Measurements from ENCODE around the gene CBLB. TPM values are rescaled to one million over a fixed set of nuclear protein-coding genes. Genes with fewer than 3 reads are reported as not detected.

The CBLB gene
- total RNA-seq, 1 donor from 2014 or later = 5.9 TPM

GRCh38 chr3:105619651-105620050 is 249.2 kb downstream of the CBLB start:
- TF ChIP-seq, protein P1, sequence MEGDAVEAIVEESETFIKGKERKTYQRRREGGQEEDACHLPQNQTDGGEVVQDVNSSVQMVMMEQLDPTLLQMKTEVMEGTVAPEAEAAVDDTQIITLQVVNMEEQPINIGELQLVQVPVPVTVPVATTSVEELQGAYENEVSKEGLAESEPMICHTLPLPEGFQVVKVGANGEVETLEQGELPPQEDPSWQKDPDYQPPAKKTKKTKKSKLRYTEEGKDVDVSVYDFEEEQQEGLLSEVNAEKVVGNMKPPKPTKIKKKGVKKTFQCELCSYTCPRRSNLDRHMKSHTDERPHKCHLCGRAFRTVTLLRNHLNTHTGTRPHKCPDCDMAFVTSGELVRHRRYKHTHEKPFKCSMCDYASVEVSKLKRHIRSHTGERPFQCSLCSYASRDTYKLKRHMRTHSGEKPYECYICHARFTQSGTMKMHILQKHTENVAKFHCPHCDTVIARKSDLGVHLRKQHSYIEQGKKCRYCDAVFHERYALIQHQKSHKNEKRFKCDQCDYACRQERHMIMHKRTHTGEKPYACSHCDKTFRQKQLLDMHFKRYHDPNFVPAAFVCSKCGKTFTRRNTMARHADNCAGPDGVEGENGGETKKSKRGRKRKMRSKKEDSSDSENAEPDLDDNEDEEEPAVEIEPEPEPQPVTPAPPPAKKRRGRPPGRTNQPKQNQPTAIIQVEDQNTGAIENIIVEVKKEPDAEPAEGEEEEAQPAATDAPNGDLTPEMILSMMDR (conservative IDR thresholded peaks at IDR 0.05; ENCODE audit: low read depth, low read length) = no peak
- no peak for DNase-seq (ENCODE audit: low read depth)
- no peak overlapping the region for H3K4me3 ChIP-seq (ENCODE audit: low read depth, low read length)

DNA sequence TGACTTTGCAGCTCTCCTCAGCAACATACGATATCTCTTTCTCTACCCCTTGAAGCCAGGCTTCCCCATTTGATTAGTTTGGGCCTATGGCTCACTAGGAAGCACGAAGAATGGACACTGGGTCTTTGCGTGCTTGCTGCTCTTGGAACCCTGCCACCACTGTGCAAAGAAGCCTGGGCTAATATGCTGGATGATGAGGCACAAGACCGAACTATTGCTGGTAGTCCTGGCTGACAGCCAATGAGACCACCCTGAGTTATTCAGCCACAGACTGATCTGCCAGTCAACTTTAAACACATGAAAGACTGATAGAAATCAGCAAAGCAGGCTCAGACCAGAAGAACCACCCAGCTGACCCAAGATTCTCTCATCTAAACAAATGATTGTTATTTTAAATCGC is 250.3 kb downstream of the CBLB start:
- TF ChIP-seq, protein P1 (conservative IDR thresholded peaks at IDR 0.05; ENCODE audit: low read depth, low read length) = no peak
- no peak for DNase-seq (ENCODE audit: low read depth)
- H3K4me3 ChIP-seq (ENCODE audit: low read depth, low read length) = no peak overlapping the region

DNA sequence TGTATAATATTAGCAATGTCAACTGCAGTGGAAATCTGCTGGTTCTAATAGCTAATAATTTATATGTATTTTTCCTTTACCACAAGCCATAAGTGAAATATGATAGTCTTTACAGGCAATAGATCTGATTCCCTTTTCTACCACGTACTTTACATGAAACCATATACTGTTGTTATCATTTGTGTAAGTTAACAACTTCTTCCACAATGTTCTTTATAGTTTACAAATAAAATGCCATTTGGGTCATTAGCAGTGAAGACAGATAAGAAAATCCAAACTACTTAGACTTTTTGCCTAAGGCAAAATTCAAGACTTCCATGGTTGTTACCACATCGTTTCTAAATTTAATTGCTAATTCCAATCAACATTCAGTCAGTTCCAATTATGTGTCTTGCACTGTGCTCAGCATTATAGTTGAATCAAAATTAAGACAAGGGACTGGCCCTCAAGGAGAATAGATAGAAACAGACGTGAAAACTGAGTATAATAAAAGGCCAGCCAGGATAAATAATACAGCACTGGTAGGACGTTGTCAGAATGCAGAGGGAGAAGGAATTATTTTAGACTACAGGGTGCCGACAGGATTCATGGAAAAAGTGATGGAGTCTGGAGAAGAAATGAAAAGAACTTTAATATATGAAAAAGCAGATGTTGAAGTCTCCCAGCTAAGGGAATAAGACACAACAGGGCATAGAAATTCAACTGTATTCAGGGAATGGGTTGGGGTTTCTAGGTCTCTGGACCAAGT is 252.3 kb downstream of the CBLB start:
- no peak for DNase-seq (ENCODE audit: low read depth)
- TF ChIP-seq, protein P1 (conservative IDR thresholded peaks at IDR 0.05; ENCODE audit: low read depth, low read length) = no peak
- H3K4me3 ChIP-seq (ENCODE audit: low read depth, low read length) = no peak overlapping the region

- DNase-seq (ENCODE audit: low read depth) = no peak
- TF ChIP-seq, protein P1 (conservative IDR thresholded peaks at IDR 0.05; ENCODE audit: low read depth, low read length) = no peak
Observed at GRCh38 chr3:105615814-105616213, 253.0 kb downstream of the CBLB start.

DNA sequence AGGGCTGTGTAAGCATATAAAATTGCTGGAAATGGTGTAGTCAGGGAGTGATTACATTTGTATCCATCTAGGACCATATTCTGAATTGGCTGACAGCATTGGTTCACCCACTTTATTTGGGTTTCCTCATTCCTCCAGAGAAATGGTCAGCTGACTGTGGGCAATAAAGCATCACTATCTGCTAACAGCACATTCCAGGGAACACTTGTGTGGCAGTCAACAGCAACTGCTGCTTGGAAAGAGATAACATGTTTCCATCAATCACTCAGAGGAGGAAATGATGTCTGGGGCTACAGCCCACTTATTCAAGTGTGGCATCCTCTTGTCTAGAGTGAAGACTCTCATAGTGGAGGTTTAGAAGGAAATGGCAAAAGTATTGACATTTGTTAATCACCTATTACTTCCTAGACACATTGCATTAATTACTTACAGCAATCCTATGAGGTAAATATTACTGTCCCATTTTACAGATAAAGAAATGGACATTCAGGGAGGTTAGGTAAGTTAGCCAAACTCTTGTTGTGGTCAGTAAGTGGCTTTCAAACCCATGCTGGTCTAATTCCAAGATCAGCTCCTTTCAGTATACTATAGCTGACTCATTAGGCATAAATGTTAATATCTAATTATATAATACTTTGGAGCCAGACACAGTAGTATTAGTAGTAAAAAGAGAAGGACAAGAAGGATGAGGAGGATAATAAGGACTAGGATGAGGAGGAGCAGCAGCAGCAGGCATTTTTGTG is 254.4 kb downstream of the CBLB start:
- no peak for DNase-seq (ENCODE audit: low read depth)
- no peak overlapping the region for H3K4me3 ChIP-seq (ENCODE audit: low read depth, low read length)
- TF ChIP-seq, protein P1 (conservative IDR thresholded peaks at IDR 0.05; ENCODE audit: low read depth, low read length) = no peak

More at GRCh38 chr3:105615814-105616213, 253.0 kb downstream of the CBLB start:
- no peak overlapping the region for H3K4me3 ChIP-seq (ENCODE audit: low read depth, low read length)

DNA sequence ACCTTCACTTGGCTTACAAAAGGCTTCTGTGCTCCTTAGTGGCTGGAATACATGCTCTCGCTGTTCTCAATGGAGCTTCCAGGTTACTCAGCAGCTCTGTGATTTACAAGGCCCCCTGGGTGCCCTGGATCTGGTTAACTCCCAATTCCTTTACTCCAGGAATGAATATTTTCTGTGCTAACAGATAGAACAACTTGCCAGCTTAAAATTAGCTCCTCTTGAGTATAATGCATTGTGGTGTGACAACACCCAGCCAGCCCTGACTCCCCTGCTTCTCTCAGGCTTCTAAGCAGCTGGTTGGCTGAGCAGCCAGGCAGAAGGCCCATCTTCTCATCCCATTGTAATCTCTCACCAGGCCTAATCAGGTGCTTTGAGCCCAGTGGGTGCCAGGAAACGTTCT is 255.7 kb downstream of the CBLB start:
- TF ChIP-seq, protein P1 (conservative IDR thresholded peaks at IDR 0.05; ENCODE audit: low read depth, low read length) = no peak
- no peak overlapping the region for H3K4me3 ChIP-seq (ENCODE audit: low read depth, low read length)
- no peak for DNase-seq (ENCODE audit: low read depth)
